Measurements from ENCODE around the gene TMEM74B.

- TF ChIP-seq, protein P1, sequence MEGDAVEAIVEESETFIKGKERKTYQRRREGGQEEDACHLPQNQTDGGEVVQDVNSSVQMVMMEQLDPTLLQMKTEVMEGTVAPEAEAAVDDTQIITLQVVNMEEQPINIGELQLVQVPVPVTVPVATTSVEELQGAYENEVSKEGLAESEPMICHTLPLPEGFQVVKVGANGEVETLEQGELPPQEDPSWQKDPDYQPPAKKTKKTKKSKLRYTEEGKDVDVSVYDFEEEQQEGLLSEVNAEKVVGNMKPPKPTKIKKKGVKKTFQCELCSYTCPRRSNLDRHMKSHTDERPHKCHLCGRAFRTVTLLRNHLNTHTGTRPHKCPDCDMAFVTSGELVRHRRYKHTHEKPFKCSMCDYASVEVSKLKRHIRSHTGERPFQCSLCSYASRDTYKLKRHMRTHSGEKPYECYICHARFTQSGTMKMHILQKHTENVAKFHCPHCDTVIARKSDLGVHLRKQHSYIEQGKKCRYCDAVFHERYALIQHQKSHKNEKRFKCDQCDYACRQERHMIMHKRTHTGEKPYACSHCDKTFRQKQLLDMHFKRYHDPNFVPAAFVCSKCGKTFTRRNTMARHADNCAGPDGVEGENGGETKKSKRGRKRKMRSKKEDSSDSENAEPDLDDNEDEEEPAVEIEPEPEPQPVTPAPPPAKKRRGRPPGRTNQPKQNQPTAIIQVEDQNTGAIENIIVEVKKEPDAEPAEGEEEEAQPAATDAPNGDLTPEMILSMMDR (IDR thresholded peaks at IDR 0.05), result no peak
- TF ChIP-seq EP300 (IDR thresholded peaks at IDR 0.05), result no peak
These were observed 7.1 kb downstream of the TMEM74B start for GRCh38 chr20:1177680-1178079.
